Astrocyte (in vitro differentiated cells and primary cell): ENCODE results near the gene CCDC6.

Experiments used
- EZH2 ChIP-seq: IDR thresholded peaks from 2 replicates; pipeline ENCODE4 v1.6.1; 2012; ENCODE audit warnings: mild to moderate bottlenecking, low read length, inconsistent platforms; ENCODE audit not compliant: insufficient read depth
- TF ChIP-seq, protein P1 (sequence below): IDR thresholded peaks from 2 replicates; pipeline ENCODE4 v1.5.1; 2011; ENCODE audit warnings: low read depth, mild to moderate bottlenecking, inconsistent platforms, low read length, moderate library complexity; ENCODE audit not compliant: insufficient read depth

DNA sequence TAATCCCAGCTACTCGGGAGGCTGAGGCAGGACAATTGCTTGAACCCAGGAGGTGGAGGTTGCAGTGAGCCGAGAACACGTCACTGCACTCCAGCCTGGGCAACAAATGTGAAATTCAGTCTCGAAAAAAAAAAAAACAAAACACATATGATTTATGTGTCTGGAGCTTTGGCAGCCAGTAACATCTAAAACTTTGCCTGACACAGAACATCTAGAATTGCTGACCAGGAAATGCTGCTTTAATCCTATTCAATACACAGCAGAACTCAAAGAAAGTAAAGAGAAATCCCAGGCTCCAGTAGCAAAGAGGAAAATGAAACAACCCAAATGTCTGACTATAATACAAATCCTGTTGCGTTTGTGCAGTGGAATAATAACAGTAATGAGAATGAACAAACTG, 4.5 kb upstream of the CCDC6 start:
- TF ChIP-seq, protein P1, sequence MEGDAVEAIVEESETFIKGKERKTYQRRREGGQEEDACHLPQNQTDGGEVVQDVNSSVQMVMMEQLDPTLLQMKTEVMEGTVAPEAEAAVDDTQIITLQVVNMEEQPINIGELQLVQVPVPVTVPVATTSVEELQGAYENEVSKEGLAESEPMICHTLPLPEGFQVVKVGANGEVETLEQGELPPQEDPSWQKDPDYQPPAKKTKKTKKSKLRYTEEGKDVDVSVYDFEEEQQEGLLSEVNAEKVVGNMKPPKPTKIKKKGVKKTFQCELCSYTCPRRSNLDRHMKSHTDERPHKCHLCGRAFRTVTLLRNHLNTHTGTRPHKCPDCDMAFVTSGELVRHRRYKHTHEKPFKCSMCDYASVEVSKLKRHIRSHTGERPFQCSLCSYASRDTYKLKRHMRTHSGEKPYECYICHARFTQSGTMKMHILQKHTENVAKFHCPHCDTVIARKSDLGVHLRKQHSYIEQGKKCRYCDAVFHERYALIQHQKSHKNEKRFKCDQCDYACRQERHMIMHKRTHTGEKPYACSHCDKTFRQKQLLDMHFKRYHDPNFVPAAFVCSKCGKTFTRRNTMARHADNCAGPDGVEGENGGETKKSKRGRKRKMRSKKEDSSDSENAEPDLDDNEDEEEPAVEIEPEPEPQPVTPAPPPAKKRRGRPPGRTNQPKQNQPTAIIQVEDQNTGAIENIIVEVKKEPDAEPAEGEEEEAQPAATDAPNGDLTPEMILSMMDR, result no peak
- no peak for TF ChIP-seq EZH2
